ENCODE results near the gene PECR. TPM values are rescaled to one million over a fixed set of nuclear protein-coding genes. Genes with fewer than 3 reads are reported as not detected.

Gene PECR
- total and polyA plus RNA-seq, 10 of the 15 experiments (the other 5 are each of a cell fraction or from before 2014, with no cell fraction given) = 7.6 to 37.4 (median 25.7) TPM

GRCh38 chr2:216013080-216013909 is 68.3 kb downstream of the PECR start, which contains the start of gene MREG (continued):
- TF ChIP-seq IRF3 (IDR thresholded peaks at IDR 0.05) (no peak; the same call in 1 of the 2 replicates), SREBF2 (IDR thresholded peaks at IDR 0.05; ENCODE audit: low read length) (no peak), IKZF1 (conservative IDR thresholded peaks at IDR 0.05) (peak; percentile 82), RAD51 (IDR thresholded peaks at IDR 0.05) (no peak), RAD21 (IDR thresholded peaks at IDR 0.05; ENCODE audit: insufficient read depth, low read depth, low read length) (peak; percentile 54), WRNIP1 (IDR thresholded peaks at IDR 0.05; ENCODE audit: borderline replicate concordance, low read depth, low read length) (0 out of 2 replicates have a peak, but pooled peaks have one; percentile 43), HDGF (IDR thresholded peaks at IDR 0.05) (no peak), RFX5 (IDR thresholded peaks at IDR 0.05; ENCODE audit: low read depth, low read length) (no peak), ZSCAN29 (IDR thresholded peaks at IDR 0.05) (peak; percentile 69; the same call in 1 of the 2 replicates), BHLHE40 (IDR thresholded peaks at IDR 0.05; ENCODE audit: borderline replicate concordance in 1 of 2, low read depth in 2 of 2, low read length in 1 of 2) (peak; percentile 32 to 57; a peak in 2 of 4 replicates), POU2F2 (IDR thresholded peaks at IDR 0.05; ENCODE audit: borderline replicate concordance, low read depth, low read length) (0 out of 3 replicates have a peak, but pooled peaks have one; percentile 22), HCFC1 (IDR thresholded peaks at IDR 0.05; ENCODE audit: low read length) (no peak), KLF5 (IDR thresholded peaks at IDR 0.05; ENCODE audit: partially characterized antibody) (peak; percentile 40), ATF7 (IDR thresholded peaks at IDR 0.05; ENCODE audit: low read depth) (no peak), CBFB (IDR thresholded peaks at IDR 0.05; ENCODE audit: low read depth) (no peak), EED (IDR thresholded peaks at IDR 0.05; ENCODE audit: low read depth) (peak; percentile 33; the same call in 1 of the 2 replicates), SPI1 (IDR thresholded peaks at IDR 0.05; ENCODE audit: borderline replicate concordance, insufficient read depth, low read depth, low read length) (no peak)
- TF ChIP-seq, protein P1, sequence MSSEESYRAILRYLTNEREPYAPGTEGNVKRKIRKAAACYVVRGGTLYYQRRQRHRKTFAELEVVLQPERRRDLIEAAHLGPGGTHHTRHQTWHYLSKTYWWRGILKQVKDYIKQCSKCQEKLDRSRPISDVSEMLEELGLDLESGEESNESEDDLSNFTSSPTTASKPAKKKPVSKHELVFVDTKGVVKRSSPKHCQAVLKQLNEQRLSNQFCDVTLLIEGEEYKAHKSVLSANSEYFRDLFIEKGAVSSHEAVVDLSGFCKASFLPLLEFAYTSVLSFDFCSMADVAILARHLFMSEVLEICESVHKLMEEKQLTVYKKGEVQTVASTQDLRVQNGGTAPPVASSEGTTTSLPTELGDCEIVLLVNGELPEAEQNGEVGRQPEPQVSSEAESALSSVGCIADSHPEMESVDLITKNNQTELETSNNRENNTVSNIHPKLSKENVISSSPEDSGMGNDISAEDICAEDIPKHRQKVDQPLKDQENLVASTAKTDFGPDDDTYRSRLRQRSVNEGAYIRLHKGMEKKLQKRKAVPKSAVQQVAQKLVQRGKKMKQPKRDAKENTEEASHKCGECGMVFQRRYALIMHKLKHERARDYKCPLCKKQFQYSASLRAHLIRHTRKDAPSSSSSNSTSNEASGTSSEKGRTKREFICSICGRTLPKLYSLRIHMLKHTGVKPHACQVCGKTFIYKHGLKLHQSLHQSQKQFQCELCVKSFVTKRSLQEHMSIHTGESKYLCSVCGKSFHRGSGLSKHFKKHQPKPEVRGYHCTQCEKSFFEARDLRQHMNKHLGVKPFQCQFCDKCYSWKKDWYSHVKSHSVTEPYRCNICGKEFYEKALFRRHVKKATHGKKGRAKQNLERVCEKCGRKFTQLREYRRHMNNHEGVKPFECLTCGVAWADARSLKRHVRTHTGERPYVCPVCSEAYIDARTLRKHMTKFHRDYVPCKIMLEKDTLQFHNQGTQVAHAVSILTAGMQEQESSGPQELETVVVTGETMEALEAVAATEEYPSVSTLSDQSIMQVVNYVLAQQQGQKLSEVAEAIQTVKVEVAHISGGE (CRISPR knock-in tag; IDR thresholded peaks at IDR 0.05) = no peak
- TF ChIP-seq, protein P2, sequence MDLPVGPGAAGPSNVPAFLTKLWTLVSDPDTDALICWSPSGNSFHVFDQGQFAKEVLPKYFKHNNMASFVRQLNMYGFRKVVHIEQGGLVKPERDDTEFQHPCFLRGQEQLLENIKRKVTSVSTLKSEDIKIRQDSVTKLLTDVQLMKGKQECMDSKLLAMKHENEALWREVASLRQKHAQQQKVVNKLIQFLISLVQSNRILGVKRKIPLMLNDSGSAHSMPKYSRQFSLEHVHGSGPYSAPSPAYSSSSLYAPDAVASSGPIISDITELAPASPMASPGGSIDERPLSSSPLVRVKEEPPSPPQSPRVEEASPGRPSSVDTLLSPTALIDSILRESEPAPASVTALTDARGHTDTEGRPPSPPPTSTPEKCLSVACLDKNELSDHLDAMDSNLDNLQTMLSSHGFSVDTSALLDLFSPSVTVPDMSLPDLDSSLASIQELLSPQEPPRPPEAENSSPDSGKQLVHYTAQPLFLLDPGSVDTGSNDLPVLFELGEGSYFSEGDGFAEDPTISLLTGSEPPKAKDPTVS (IDR thresholded peaks at IDR 0.05; ENCODE audit: low read depth, low read length) = no peak
- TF ChIP-seq, protein P3, sequence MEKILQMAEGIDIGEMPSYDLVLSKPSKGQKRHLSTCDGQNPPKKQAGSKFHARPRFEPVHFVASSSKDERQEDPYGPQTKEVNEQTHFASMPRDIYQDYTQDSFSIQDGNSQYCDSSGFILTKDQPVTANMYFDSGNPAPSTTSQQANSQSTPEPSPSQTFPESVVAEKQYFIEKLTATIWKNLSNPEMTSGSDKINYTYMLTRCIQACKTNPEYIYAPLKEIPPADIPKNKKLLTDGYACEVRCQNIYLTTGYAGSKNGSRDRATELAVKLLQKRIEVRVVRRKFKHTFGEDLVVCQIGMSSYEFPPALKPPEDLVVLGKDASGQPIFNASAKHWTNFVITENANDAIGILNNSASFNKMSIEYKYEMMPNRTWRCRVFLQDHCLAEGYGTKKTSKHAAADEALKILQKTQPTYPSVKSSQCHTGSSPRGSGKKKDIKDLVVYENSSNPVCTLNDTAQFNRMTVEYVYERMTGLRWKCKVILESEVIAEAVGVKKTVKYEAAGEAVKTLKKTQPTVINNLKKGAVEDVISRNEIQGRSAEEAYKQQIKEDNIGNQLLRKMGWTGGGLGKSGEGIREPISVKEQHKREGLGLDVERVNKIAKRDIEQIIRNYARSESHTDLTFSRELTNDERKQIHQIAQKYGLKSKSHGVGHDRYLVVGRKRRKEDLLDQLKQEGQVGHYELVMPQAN (conservative IDR thresholded peaks at IDR 0.05) = peak; percentile 85

Measured in GM12878 (cell line).